GM21723 (cell line): ENCODE measurements around the gene RIC8B.
"Not testable (repeated sequence)": the region's sequence is repeated elsewhere in the genome, so short reads cannot be mapped to it uniquely, and the experiment has no call there.

Experiments used
- ATAC-seq: cut with Tn5 transposase; IDR thresholded peaks from one replicate; pipeline ENCODE4 v1.9.1; 2021; ENCODE audit warnings: mild to moderate bottlenecking, moderate library complexity; ENCODE audit not compliant: unreplicated experiment

The RIC8B gene

DNA sequence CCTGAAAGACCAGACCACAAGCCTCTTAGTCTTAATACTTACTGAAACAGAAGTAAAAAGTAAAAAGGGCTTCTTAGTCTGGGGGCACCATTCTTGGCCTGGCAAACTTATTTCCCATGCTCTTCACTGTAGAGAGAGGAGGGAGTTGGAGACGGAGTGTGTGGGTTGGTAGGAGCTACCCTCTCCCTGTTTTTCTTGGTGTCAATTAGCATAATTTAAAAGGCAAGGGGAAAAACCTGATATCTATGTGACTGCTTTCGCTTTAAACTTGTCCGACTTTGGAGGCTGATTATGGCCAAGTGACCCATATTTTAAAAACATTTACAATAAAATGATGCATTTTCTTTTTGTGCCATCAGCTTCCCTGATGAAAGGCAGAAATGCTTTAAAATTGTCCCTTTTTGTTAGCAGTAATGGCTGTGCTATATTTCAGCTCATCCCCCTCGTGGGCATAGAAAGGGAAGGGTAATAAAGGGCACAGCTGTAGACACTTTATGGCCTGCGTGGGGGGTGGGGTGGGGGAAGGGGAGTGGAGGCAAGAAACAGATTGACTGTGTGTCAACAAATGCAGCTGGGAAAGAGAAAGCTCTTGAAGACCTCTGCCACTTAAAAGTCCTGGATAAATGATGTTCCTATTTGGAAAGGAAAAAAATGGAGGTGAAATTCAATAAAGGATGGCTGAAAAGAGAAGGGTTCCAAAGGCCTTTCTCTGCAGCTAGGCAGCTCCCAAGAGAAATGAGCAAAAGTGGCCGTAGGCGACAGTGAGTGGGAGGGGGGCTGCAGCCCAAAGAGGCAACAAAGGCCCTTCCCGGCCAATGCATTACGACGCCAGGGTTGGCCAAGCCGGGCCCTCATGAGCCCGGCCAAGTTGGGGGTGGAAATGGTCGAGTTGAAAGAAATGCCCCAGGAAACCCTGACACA, 123.8 kb downstream of the RIC8B start:
- no peak for ATAC-seq

DNA sequence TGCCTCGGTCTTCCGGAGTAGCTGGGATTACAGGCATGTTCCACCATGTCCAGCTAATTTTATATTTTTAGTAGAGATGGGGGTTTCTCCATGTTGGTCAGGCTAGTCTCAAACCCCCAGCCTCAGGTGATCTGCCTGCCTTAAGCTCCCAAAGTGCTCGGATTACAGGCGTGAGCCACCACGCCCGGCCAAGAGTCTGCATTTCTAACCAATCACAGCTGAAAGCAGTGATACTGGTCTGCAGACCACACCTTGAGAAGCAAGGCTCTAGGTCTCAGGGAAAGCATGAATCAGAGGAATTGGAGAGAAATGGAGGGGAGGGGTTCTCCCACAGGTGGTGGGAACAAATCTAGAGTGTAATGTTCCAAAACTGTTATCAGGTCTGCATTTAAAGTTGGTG, 126.1 kb downstream of the RIC8B start:
- ATAC-seq: no peak

DNA sequence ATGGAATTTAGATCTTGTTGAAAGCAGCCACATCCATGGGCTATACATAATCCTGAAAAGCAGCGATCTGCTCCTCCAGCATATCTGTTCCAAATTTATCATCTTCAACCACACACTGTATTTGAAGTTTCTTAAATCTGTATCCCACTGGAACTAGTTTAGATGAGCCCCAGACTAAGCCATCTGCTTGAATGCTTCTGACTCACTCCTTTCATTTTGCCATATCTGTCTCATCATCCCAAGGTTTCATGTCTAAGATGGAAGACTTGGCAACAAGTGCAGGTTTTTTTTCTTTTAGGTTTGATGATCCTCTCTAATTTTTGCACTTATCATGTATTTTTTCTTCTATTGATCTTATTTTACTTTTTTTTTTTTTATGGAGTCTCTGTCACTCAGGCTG, 126.8 kb downstream of the RIC8B start:
- ATAC-seq: no peak

DNA sequence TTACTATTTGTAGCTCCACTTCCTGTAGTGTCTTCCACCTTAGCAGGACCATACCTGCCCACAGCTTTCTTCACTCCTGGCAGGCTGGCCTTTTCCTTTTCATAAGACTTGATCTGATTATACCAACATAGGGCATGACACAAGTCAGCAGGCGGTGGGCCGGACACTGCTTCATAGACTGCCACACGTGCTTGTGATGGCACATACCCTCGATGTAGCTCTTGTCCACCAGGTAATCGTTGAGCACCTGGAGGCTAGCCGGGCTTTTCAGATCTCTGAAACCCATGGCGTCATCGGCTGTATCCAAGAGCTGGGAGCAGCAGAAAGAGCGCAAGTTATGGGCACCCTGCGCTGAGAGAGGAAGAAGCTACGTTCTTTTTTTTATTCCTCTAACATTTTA, 127.6 kb downstream of the RIC8B start:
- ATAC-seq: no peak

DNA sequence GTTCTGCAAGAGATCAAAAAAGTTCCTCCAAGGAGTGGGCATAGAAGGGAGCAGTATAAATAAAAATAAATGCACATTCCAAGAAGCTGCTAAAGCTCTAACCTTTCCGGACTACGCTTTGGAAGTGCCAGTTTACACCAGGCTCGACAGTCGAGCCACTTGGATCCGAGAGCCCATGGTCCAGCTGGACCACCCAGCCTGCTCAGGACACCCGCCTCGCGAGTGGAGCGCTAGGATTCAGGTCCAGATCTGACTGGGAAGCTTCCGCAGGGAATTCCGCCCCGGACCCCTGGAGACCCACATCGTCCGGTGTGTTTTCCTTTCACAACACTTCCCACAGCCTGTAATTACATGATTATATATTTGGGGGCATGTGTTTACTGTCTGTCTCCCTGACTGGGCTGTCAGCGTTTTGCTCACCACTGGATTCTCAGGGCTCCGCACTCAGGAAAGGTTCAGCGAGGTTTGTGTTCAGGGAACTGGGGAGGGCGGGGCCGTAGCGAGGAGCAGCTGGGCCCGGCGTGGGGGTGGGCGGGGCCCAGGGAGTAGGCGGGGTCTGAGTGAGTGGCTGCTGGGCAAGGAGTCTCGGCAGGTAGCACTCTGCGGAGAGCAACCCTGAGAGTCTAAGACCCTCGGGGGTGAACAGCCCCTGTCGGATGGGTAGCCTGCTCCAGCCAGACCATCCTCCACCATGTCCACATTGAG, 128.9 kb downstream of the RIC8B start:
- ATAC-seq: peak; percentile 89

DNA sequence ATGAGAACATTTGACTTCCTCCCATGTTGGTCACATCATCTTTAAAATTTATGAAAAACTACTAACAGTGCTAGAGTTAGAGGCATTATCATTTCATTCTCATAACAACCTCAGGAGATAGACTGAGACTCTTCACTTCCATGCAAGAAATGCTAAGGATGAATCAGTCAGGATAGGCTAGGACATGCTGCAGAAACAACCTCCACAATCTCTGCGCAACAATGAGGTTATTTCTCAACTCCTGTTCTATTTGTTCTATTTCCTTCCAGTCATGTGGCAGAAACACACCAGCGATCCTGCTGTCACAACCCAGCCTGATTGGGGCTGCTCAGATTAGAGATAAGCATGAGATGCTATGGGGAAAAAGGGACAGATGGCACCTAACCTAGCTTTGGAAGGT, 132.2 kb downstream of the RIC8B start:
- no peak for ATAC-seq

DNA sequence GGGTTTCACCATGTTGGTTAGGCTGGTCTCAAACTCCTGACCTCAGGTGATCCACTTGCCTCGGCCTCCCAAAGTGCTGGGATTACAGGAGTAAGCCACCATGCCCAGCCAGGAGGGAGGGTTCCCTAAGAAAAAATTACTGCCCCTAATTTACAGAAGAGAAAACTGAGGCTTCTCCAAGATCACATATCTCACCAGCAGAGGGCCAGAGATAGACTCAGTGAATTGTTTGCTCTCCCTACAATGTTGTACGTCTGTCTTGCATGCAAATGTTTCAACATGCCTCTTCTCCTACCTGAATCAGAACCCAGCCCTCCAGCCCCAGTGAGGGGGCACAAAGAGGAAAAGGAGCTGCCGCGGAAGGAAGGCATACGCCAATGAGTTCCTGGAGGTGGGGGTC, 132.9 kb downstream of the RIC8B start:
- no peak for ATAC-seq

DNA sequence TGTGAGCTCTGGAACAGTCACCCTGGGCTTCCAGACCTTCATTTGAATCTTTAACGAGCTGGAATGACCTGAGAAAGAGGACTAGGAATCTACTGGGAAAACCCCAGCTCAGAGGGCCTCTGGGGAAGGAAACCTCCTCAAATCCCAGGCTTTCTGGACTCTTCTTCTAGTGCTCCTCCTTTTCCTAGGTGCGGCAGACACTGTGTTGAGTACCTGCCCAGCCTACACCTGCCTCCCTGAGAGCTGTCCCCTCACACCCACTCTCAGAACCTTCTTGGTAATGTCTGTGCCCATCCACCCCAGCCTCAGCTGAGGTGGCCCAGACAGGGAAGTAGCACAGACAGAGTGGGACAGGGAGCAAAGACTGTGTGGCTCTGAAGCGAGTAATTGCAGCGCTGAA, 133.4 kb downstream of the RIC8B start:
- no peak for ATAC-seq

DNA sequence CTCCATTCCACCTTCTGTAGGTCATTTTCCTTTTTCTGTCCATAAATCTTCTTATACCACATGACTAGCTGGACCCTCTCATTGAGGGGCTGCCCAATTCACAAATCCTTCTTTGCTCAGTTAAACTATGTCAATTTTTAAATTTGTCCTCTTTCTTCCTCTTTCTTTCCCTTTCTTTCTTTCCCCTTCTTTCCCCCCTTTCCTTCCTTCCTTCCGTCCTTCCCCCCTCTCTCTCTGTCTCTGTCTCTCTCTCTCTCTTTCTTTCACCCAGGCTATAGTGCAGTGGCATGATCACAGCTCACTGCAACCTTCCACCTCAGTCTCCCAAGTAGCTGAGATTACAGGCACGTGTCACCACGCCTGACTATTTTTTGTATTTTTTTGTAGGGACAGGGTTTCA, 134.1 kb downstream of the RIC8B start:
- ATAC-seq: no peak

DNA sequence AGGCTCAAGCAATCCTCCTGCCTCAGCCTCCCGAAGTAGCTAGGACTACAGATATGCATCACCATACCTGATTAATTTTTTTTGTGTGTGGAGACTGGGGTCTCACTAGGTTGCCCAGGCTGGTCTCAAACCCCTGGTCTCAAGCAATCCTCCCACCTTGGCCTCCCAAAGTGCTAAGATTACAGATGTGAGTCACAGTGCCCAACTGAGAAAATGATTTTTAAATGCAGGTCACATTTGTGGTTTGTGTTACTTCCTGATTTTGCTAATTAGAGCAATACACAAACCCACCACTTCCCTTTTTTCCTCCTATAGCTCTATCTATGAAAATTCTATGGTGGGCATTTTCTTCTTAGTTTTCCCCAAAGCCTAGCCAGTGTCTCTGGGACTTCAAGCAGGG, 135.7 kb downstream of the RIC8B start:
- peak; percentile 66 for ATAC-seq

DNA sequence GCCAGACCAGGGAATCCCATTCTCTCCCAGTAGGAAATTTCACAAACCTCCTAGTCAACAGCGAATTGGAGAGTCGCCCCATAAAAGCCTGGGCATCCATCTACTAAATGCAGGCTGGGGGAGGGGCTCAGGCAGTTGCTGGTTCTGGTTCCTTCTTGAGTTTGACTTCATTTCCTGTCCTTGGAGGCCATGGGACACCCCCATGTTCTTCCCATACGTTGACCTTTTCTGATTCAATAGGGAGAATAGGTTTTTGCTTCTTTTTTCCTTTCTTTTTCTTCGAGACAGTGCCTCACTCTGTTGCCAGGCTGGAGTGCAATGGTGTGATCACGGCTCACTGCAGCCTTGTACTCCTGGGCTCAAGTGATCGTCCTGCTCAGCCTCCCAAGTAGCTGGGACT, 137.1 kb downstream of the RIC8B start:
- ATAC-seq: no peak

DNA sequence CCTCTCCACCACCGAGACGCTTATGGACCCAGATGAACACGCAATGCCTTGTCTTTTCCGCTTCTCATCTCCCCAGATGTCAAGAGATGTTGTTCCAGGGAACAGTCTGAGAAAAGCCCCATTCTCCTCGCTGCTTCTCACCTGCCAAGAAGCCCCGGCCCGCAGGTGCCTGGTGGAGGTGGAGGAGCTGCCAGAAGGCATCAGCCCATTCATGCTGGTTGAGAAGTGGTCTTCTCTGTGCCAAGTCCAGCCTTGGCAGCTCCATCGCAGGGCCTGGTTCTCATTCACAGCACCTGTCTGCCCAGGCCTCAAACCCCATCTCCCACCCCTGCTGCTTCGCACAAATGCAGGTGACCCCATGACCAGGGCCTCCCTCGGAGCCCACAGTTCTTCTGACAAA, 139.0 kb downstream of the RIC8B start:
- no peak for ATAC-seq

DNA sequence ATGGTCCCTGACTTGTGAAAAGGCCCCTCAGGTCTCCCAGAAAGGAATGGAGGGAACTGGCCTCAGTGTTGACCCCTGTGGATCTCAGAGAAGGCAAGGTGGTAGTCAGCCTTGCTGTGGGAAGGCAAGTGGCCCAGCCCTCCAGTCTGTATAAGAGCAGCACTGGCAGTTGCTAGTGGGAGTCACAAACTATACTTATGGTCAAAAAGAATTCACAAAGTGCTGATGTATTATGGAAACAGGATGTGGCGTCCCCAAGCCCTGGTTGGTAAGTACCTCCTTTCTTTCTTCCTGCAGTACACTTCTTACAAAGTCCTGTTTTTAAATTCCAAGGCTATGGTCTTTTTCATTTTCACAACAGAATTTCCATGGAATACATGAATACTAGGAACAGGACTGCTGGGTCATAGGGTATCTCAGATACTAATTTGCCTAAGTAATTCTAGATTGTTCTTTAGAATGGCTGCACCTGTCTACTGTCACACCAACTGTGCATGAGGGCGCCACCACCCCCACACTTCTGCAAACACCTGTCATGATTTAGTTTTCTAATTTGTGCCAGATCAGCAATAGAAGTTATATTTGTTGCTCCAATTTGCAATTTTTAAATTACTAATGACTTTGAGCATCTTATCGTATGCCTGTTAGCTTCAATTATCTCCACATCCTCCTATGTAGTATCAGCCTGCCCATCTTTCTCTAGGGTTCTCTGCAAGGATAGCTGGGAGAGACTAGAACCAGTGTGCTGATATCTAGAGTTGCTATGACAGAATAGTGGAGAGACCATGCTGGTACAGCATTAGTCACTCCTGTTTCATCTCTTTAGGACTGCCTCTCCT, 140.5 kb downstream of the RIC8B start:
- peak; percentile 73 for ATAC-seq

DNA sequence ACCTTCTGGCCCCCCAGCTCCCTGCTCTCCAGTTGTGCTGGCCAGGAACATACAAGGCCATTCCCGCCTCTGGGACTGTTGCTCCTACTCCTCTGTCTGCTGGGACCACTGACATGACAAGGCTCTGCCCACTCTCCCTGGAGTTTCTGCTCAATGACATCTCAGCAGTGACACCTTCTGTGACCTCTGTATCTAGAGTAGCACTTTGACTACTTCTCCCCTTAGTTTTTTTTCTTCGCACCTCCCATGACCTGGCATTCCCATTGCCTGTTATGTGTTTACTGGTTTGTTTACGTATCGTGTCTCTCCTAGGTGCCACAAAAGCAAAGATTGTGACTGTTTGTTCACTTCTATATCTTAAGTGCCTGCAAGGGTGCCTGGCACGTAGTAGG, 141.1 kb downstream of the RIC8B start:
- ATAC-seq: peak; percentile 9

DNA sequence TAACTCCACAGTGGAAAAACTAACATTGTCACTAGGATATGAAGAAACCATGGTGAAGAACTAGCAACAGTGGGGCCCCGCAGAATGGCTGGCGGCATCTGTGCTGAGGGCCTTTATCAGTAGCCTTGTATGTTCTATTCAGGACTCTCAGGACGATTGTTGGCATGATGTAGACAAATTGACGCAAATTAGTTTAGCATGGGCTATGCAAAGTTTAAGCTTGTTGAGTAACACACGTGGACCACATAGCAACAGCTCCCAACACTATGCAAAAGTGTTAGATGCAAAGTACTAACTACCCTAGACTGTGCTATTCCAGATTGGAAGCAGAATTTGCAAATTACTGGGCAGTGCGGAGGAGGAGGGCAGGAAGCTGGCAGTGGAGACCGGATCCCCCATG, 143.0 kb downstream of the RIC8B start:
- no peak for ATAC-seq

DNA sequence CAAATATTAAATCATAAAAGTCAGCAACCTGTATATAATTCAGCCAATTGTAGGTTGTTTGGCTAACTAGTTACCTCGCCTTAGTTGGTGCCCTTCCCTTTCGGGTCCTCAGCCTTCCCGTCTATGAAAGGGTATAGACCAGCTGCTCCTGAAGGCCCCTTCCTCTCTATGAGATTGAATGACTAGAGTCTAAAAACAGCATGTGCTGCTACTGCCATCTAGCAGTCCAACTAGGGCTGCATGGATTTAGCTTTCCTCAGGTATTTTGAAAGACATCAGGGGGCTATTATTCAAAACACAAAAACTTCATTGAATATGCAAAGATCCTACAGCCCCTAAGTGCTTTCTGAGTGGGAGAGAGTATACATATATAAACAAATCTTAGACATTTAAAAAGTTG, 144.3 kb downstream of the RIC8B start:
- ATAC-seq: no peak

DNA sequence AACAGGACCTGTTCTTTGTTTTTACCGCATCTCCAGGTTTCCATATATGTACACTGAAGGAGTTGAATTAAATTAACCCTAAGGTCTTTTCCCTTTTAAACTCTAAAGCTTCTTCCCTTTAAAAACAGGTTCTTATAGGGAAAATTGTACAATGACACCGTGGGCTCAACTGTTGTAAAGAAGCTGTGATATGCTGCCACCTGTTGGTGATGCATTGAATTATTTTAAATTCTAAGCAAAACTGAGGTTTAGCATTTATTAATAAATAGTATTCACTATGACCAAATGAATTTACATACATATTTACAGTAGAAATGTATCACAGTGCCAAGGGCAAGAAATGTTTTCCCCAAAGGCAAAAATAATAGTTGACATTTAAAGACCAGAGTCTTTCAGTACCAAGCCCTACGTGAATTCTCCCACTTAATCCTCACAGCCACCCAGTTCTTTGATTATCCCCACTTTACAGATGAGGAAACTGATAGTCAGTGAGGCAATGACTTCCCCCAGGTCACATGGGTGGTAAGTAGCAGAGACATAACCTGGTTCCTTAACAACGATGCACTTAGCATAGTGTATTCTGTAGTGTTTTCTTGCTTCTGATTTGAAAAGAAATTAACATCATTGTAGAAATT, 145.5 kb downstream of the RIC8B start:
- no peak for ATAC-seq

DNA sequence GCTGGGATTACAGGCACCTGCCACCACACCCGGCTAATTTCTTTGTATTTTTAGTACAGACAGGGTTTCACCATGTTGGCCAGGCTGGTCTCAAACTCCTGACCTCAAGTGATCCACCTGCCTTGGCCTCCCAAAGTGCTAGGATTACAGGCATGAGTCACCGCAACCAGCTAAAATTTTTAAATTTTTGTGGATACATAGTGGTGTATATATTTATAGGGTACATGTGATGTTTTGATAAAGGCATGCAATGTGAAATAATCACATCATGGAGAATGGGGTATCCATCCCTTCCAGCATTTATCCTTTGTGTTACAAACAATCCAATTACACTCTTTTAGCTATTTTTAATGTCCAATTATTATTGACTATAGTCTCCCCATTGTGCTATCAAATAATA, 147.5 kb downstream of the RIC8B start:
- not testable (repeated sequence) for ATAC-seq

DNA sequence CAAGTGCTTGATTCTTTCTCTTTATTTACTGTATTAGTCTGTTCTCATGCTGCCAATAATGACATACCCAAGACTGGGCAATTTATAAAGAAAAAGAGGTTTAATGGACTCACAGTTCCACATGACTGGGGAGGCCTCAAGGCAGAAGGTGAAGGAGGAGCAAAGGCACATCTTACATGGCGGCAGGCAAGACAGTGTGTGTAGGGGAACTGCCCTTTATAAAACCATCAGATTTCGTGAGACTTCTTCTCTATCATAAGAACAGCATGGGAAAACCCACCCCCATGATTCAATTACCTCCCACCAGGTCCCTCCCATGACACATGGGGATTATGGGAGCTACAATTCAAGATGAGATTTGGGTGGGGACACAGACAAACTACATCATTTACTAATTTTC, 149.1 kb downstream of the RIC8B start:
- ATAC-seq: not testable (repeated sequence)

DNA sequence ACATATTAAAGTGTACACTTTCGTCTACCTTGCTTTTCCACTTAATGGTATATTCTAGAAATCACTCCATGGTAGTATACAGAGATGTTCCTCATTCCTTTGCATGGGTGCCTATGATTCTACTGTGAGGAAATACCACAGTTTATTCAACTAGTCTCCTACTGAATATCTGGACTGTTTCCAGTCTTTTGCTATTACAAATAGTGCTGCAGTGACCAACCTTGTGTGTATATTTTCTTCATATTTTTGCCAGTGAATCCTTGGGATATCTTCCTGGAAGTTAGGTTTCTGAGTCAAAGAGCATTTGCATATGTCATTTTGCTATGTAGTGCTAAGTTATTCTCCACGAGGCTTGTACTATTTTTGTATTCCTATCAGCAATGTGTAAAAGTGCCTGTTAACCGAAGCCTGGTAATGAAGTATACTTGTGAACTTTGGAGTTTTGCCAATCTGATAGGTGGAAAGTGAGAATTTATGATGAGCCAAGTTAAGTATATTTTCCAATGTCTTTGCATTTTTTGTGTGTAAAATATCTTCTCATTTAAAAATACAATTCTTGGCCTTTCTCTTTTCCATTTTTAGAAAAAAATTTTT, 149.9 kb downstream of the RIC8B start:
- no peak for ATAC-seq

DNA sequence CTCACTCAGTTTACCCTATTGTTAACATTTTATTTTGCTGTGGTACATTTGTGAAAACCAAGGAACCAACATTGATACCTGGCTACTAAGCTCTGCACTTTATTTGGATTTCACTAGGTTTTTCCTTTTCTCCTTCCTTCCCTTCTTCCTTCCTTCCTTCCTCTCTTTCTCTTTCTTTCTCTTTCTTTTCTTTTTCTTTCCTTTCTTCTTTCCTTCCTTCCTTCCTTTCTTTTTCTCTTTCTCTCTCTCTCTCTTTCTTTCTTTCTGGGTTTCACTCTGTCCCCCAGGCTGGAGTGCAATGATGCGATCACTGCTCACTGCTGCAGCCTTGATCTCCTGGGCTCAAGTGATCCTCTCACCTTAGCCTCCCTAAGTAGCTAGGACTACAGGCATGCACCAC, 152.2 kb downstream of the RIC8B start:
- ATAC-seq: no peak
